Measurements from ENCODE around the gene PPP1R9B. TPM values are rescaled to one million over a fixed set of nuclear protein-coding genes. Genes with fewer than 3 reads are reported as not detected.

PPP1R9B gene
- polyA plus RNA-seq, 4 donors = 46.7 to 50.4 (median 49.3) TPM

DNA sequence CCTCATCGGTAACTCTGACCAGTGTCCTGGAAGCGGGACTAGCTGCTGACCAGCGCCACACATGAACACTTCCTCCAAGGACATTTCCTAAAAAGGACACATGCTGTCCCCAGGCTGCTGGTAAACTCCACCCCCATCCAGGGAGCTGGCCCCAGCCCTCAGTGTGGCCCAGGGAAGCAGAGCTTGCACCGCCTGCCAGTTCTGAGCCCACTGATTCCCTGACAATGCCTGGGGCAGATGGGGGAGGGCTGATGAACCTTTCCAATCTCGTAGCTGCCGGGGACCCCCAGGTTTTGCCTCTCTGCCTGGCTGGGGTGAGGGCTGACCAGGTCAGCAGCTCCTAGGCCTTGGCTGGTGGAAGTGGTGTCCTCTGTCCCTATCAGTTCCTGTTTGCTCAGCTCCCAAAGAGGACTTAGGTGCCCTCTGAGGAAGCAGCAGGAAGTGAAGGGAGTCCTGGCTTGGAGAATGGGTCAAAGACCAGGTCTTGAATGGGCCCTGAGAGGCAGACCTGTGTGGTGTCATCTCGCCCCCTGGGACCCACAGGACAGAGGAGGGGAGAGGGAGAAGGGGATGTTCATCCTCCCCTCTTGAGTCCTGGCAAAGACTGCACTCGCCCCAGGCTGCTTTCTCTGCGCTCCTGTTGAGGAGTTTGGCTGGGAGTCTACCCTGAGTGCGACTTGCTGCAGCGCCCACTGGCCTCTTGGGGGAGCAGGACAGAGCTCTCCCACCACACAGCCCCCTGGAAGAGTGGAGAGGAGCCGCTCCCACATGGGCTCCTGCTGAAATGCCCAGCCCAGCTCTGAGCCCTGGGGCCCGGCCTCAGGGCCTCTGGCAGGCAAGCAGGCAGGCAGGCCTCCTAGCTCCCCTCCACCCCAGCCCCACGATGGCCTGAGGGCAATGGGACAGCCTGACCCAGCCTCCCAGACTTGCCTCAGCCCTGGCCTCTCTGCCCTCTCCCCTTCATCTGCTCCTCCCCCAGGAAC, 38.5 kb downstream of the PPP1R9B start:
- DNase-seq (ENCODE audit: low read depth in 4 of 4, low spot score in 3 of 4) = no peak

GRCh38 chr17:50110591-50111349, 39.7 kb downstream of the PPP1R9B start:
- no peak for DNase-seq (ENCODE audit: low read depth in 4 of 4, low spot score in 3 of 4)

GRCh38 chr17:50109785-50110184, 40.7 kb downstream of the PPP1R9B start:
- DNase-seq (ENCODE audit: low read depth in 4 of 4, low spot score in 3 of 4) = no peak

DNA sequence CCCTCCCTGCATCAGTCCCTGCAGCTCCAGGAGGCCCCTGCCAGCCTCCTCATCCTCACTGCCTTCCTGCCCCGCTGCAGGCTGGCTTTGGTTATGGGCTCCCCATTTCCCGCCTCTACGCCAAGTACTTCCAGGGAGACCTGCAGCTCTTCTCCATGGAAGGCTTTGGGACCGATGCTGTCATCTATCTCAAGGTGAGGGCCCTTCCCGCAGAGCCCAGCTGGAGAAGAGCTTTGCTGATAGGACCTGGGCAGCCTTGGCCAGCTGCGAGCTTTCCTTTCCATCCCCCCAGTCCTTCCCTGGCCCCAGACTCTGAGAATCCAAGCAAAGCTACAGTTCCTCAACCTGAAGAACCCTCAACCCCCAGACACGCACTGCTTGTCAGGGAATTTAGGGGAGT, 41.3 kb downstream of the PPP1R9B start:
- DNase-seq (ENCODE audit: low read depth in 4 of 4, low spot score in 3 of 4) = no peak

DNA sequence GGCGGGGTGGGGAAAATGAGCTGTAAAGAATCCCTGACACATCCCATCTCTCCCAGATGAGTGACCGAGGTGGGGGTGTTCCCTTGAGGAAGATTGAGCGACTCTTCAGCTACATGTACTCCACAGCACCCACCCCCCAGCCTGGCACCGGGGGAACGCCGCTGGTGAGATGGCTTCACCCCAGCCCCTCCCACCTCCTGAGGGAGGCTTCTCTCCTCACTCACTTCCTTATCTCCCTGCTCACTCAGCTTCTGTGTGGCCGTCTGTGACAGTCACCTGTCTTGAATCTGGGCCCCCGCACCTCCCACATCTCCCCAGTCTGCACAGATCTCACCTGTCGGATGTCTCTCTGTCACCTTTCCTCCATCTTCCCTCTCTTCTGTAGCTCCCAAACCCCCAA, 41.9 kb downstream of the PPP1R9B start:
- DNase-seq (ENCODE audit: low read depth in 4 of 4, low spot score in 3 of 4) = no peak

DNA sequence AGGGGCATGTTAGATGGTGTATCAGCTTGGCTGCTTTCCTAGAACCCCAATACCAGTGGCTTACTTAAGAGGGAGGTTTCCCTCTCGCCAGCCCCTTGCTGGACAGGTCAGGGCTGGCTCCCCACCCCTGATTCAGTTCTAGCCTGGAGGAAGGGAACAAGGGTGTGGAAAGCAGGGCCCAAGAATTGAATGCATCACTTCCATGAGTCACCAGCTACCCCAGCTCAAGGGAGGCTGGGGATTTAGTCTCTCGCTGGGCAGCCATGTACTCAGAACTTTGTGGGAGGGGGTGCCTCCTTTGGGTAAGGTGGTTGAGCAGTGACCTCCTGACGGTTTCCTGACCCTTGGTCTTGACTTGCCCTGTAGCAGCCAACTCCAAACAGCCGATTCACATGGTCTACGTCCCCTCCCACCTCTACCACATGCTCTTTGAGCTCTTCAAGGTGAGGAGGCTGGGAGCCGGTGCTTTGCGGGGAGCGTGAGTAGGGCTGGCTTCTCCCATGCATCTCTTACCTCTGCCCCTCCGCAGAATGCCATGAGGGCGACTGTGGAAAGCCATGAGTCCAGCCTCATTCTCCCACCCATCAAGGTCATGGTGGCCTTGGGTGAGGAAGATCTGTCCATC, 42.6 kb downstream of the PPP1R9B start:
- DNase-seq (ENCODE audit: low read depth in 4 of 4, low spot score in 3 of 4) = no peak

GRCh38 chr17:50106393-50107131, 43.9 kb downstream of the PPP1R9B start:
- no peak for DNase-seq (ENCODE audit: low read depth in 4 of 4, low spot score in 3 of 4)

- no peak for DNase-seq (ENCODE audit: low read depth in 4 of 4, low spot score in 3 of 4)
Measured at GRCh38 chr17:50105811-50106210, 44.7 kb downstream of the PPP1R9B start.

DNA sequence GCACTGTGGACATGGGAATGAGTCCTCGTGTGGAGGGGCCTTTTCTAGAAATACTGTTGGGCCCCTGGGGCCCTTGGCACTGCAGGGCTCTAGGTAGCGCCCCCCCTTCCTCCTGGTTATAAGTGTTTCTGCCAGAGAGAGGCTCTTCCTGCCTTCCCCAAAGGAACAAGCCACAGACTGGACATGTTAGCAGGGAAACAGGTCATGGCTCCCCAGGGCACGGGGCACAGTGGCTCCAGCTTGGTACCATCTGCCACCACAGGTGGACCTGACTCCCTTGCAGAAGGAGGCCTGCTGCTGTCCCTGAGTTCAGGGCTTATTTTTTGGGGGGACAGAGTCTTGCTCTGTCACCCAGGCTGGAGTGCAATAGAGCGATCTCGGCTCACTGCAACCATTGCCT, 46.5 kb downstream of the PPP1R9B start:
- DNase-seq (ENCODE audit: low read depth in 4 of 4, low spot score in 3 of 4) = no peak

DNA sequence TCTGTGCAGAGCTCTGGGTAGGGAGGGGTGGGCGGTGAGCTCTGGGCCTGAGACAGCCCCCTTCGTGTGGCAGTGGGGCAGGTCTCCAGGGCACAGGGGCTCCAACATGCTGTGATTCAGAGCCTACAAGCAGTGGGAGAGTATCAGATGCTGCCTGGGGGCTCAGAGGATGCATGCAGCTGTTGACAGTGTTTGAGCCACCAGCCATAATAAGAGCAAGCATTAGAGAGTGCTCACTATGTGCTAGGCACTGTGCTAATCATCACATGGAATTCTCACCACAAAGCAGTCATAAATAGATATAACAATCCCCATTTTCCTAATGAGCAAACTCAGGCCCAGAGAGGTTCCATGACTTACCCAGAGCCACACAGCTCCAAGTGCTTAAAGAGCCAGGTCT, 47.2 kb downstream of the PPP1R9B start:
- no peak for DNase-seq (ENCODE audit: low read depth in 4 of 4, low spot score in 3 of 4)

DNA sequence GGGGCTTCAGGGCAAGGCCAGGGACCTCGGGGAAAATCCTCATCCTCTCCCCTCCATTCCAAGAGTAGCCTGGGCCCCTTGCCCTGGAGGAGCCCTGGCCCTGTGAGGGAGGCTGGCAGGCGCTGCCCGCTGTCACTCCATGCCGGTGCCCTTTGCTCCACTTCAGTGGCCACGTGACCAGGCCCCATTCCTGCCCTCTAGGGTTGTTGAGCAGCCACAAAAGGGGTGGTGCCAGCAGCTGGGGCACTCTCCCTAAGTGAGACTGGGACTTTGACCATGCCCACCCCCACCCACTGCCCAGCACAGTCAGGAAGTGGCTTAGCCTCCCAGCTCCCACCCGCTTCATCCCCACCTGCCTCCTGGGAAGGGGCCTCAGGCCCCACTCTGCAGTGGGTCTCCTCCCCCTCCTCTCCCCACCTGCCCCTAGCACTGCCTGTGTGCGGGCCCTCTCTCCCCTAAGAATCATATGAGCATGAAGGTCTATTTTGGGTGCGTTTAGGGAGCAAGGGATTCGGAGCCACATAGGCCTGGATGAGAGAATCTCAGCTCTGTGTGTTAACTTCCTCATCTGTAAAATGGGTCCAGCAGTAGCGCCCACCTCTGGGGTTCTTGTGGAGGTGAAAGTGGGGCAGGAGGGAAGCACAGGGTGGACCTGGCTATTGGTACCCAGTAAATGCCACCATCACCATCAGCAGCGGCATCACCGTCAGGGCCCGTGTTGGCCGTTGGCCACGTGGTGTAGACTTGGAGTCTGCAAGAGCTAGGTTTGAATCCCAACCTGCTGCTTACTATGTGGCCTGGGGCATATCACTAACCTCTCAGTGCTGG, 48.1 kb downstream of the PPP1R9B start:
- peak in 1 of 4 donors; percentile 51 for DNase-seq (ENCODE audit: low read depth in 4 of 4, low spot score in 3 of 4)

DNA sequence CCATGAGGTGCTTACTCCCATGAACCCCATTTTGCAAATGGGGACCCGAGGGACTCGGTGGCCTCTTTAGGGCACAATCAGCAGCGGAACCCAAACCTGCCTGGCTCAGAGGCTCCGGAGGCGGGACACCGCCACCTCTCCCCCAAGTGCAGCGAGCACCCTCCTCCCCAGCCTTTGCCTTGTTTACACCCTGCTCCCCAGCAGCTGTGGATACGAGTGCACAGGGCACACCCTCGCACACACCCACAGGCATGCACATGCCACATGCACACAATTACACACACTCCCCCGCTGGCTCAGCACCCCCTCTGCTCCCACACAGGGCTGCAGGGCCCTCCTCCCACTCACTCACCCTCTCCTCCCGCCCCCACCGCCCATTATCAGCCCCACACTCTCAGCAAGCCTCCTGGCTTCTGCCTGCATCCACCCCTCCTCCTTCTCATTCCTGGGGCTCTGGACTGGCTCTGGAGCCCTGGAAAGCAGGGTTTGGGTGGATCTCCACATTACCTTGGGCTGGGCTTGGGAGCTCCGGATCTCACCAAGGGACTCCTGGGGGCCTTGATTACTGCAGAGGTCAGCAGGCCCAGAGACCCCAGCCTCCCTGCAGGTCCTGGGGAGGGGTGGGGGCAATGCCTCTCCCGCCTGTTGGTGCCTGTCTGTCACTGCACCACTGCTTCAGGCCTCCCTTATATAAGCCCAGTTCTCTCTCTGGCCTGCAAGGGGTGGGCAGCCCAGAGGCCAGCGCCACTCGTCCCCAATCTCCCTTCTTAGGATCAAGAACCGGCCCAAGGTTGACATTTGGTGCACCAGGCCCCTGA, 48.9 kb downstream of the PPP1R9B start:
- peak in 1 of 4 donors; percentile 45 for DNase-seq (ENCODE audit: low read depth in 4 of 4, low spot score in 3 of 4)

GRCh38 chr17:50100921-50101345, 49.5 kb downstream of the PPP1R9B start:
- DNase-seq (ENCODE audit: low read depth in 4 of 4, low spot score in 3 of 4) = no peak

DNA sequence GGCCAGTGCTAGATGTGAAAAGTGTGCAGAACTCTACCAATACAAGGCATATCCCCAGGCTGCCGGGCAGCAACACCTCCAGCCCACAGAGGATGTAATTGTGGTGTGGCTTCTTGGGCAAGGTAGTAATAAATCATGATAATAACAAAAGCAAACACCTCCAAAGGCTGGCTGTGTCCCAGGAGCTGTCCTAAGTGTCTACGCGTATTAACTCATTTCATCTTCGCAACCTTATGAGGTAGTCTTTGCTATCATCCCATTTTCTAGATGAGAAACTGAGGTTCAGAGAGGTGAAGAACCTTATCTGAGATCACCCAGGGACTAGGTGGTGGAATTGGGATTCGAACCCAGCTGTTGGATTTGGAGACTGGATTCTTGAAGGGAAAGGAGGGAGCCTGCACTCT, 50.0 kb downstream of the PPP1R9B start:
- DNase-seq (ENCODE audit: low read depth in 4 of 4, low spot score in 3 of 4) = no peak

DNA sequence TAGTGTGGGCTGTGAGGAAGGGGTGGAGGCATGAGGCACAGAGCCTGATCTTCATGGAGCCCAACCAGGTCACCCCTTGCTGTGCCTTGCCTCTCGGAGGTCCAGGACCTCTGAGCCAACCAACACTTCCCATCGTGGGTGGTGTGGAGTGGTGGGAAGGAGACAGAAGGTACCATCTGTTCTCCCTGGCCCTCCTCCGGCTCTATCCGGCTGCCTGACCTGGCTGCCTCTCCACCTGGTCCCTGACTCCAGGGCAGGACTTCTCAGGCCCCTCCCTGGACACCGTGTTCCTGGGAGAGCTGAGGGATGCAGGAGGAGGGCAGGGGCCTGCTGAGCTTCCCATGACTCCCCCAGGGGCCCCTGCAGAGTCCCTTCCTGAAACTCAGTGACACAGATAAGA, 51.5 kb downstream of the PPP1R9B start:
- DNase-seq (ENCODE audit: low read depth in 4 of 4, low spot score in 3 of 4) = no peak

GRCh38 chr17:50098583-50098982, 51.9 kb downstream of the PPP1R9B start:
- DNase-seq (ENCODE audit: low read depth in 4 of 4, low spot score in 3 of 4) = no peak

GRCh38 chr17:50097926-50098325, 52.6 kb downstream of the PPP1R9B start:
- no peak for DNase-seq (ENCODE audit: low read depth in 4 of 4, low spot score in 3 of 4)

DNA sequence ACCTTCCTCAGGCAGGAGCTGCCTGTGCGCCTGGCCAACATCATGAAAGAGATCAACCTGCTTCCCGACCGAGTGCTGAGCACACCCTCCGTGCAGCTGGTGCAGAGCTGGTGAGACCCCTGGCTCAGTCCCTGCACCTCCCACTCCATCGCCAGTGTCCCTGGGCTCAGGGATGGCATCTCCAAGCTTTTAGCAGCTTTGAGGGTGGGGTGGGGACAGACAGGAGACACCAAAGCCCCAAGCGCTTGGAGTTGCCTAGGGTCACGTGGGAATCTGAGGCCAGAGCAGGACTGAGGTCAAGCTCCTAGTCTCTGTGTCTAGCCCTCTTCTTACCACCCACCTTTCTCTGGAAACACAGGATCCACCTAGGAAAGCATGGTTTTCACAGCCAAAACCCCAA, 53.0 kb downstream of the PPP1R9B start:
- no peak for DNase-seq (ENCODE audit: low read depth in 4 of 4, low spot score in 3 of 4)

DNA sequence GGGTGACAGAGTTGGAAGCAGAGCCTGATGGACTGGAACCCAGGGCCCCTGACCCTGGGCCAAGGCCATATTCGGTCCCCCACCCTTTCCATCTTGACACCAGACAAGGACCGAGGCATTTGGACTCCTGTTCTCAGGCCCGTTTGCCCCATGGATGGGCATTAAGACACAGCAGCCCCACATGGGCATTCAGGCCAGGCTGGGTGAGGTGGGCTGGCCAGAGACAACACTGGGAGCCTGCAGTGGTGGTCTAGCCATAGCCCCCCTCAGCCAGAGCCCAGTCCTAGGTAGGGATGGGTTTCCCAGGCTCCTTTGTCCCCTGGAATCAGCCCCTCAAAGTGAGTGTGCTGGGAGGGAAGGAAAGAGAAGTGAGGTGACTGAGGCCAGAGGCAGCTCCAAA, 53.7 kb downstream of the PPP1R9B start:
- no peak for DNase-seq (ENCODE audit: low read depth in 4 of 4, low spot score in 3 of 4)
